ENCODE measurements around the gene ARFGAP3.

The ARFGAP3 gene

GRCh38 chr22:42884616-42885375 is 27.7 kb upstream of the ARFGAP3 start:
- Histone ChIP-seq H3K36me3 (ENCODE audit: control insufficient read depth in 2 of 2, insufficient read depth in 1 of 2, low read length in 2 of 2) (peaks cover 3 to 96% of the 10 kb centered on the region in 2 experiments; a peak in 1 of 3 replicates), H3K27ac (ENCODE audit: extremely low read depth, low read depth, low read length) (no peak overlapping the region), H3K9me3 (ENCODE audit: control insufficient read depth, insufficient read depth, low read depth, low read length) (no peaks in the 10 kb centered on the region), H3K4me3 (ENCODE audit: low read depth, low read length) (no peak overlapping the region), H3K4me1 (ENCODE audit: control insufficient read depth, insufficient read depth, low read length) (no peaks in the 10 kb centered on the region)
- TF ChIP-seq ZNF473 (tag by site-specific recombination; IDR thresholded peaks at IDR 0.05) (no peak), ZNF701 (tag by site-specific recombination; IDR thresholded peaks at IDR 0.05) (no peak), ZNF174 (tag by site-specific recombination; IDR thresholded peaks at IDR 0.05) (no peak), GLI4 (tag by site-specific recombination; IDR thresholded peaks at IDR 0.05) (no peak), ZBTB21 (tag by site-specific recombination; IDR thresholded peaks at IDR 0.05) (no peak), ZFP3 (tag by site-specific recombination; IDR thresholded peaks at IDR 0.05; ENCODE audit: low read depth) (no peak), HIC1 (tag by site-specific recombination; IDR thresholded peaks at IDR 0.05) (no peak), BCL6B (tag by site-specific recombination; IDR thresholded peaks at IDR 0.05) (no peak), HOXD13 (CRISPR knock-in tag; IDR thresholded peaks at IDR 0.05; ENCODE audit: borderline replicate concordance) (no peak)
- POLR2A ChIA-PET = no interaction called here
- CTCF ChIA-PET = interaction anchor here (0.6 to 1.8 kb wide), 3 partner anchors 17 to 554 kb away, joined by 4 to 7 read pairs (median 4); no protein-coding TSS in a partner anchor

- ChIA-PET POLR2A (no interaction called here), CTCF (interaction anchor here (1.8 kb wide), 1 partner anchor 16 kb away, joined by 7 read pairs; no protein-coding TSS in a partner anchor)
- no peaks in the 10 kb centered on the region for H3K4me1 ChIP-seq (ENCODE audit: control insufficient read depth, insufficient read depth, low read length)
- no peak overlapping the region for H3K27ac ChIP-seq (ENCODE audit: extremely low read depth, low read depth, low read length)
- TF ChIP-seq SP3 (tag by site-specific recombination; IDR thresholded peaks at IDR 0.05) (no peak), ZNF423 (tag by site-specific recombination; IDR thresholded peaks at IDR 0.05) (no peak), ZNF169 (tag by site-specific recombination; IDR thresholded peaks at IDR 0.05) (no peak), ZNF501 (tag by site-specific recombination; IDR thresholded peaks at IDR 0.05) (no peak), ZNF660 (tag by site-specific recombination; IDR thresholded peaks at IDR 0.05) (no peak), ZBTB44 (tag by site-specific recombination; IDR thresholded peaks at IDR 0.05) (no peak), ZXDB (tag by site-specific recombination; IDR thresholded peaks at IDR 0.05) (no peak), ZBTB6 (tag by site-specific recombination; IDR thresholded peaks at IDR 0.05) (no peak), ZNF114 (tag by site-specific recombination; IDR thresholded peaks at IDR 0.05) (no peak), ZNF549 (tag by site-specific recombination; IDR thresholded peaks at IDR 0.05) (no peak), ZNF341 (tag by site-specific recombination; IDR thresholded peaks at IDR 0.05; ENCODE audit: low read depth) (no peak), ZNF670 (tag by site-specific recombination; IDR thresholded peaks at IDR 0.05; ENCODE audit: low read depth) (no peak), ZNF274 (IDR thresholded peaks at IDR 0.05; ENCODE audit: low read length) (no peak), ZNF274 (tag by site-specific recombination; IDR thresholded peaks at IDR 0.05; ENCODE audit: borderline replicate concordance) (no peak), OSR2 (tag by site-specific recombination; IDR thresholded peaks at IDR 0.05) (no peak), ZNF426 (tag by site-specific recombination; IDR thresholded peaks at IDR 0.05) (no peak), ZFP37 (tag by site-specific recombination; IDR thresholded peaks at IDR 0.05) (no peak)
- no peak overlapping the region for H3K4me3 ChIP-seq (ENCODE audit: low read depth, low read length)
- peaks cover 3 to 96% of the 10 kb centered on the region in 2 experiments; a peak in 1 of 3 replicates for H3K36me3 ChIP-seq (ENCODE audit: control insufficient read depth in 2 of 2, insufficient read depth in 1 of 2, low read length in 2 of 2)
- H3K9me3 ChIP-seq (ENCODE audit: control insufficient read depth, insufficient read depth, low read depth, low read length) = no peaks in the 10 kb centered on the region
These were observed 26.9 kb upstream of the ARFGAP3 start for GRCh38 chr22:42883970-42884369.
